ENCODE results near the gene SLC15A5.

The SLC15A5 gene

DNA sequence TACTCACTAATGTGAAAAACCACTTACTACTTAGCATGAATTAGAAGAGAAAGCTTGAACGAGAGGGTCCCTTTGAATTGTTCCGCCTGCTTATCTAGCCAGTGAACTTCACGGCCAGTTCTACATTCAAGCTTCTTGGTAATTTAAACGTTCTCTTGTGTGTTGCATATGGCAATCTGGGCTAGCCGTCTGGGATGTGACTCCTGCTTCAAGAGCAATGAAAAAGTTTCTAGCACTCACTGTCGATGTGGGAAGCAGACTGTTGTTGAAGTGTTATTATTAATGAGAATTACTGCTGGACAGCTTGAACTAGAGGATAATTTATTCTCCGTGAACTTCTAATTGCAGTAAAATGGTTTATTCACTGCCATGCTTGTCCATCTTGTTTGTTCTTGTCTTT, 93.9 kb downstream of the SLC15A5 start:
- H3K4me3 ChIP-seq (ENCODE audit: low read depth, low read length), result no peak overlapping the region

DNA sequence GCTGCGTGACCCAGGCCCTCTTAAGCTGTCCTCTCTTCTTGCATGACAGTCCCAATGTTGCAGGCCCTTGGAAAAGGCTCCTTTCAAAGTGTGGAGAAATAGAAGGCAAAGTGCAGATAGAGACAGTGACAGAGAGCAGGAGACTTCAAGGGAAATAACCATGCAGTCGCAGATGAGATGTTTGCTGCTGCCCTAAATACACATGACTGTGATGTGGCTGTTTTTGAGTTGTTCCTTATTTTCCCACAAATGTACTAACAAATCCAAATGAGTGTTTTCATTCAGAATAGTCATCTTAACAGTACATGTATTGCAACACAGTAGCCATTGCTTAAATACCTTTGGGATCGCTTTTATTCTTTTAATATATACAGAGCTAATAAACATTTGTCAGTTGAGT, 101.6 kb downstream of the SLC15A5 start:
- H3K4me3 ChIP-seq (ENCODE audit: low read depth, low read length), result no peak overlapping the region

DNA sequence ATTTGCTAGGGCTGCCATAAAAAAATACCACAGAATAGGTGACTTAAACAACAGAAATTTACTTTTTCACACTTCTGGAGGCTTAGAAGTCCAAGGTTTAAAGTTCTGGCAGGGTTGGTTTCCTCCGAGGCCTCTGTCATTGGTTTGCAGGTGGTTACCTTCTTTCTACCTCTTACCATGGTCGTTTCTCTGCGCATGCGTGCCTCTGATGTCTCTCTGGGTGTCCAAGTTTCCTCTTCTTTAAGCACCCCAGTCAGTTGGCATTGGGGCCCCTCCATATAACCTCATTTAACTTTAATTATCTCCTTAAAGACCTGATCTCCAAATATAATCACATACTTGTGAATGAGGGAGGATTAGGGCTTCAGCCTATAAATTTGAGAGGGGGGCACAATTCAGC, 103.2 kb downstream of the SLC15A5 start:
- H3K4me3 ChIP-seq (ENCODE audit: low read depth, low read length), result no peak overlapping the region

DNA sequence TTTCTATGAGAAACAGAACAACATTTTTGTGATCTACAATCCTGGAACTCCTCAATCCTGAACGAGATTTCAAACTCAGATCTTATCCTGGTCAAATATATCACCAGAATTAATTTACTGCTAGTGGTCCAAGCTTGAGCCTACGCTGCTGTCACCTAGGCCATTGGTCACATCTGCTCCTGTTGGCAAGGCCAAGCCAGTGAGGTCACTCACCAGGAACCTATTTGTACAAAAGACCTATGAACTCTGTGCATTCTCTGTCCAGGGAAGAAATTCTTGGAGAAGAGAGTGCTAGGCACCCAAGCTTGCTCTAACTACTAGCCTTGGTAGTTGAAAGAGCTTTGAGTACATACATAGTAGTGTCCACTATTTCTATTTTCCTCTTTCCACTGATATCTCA, 106.1 kb downstream of the SLC15A5 start:
- H3K4me3 ChIP-seq (ENCODE audit: low read depth, low read length), result no peak overlapping the region

DNA sequence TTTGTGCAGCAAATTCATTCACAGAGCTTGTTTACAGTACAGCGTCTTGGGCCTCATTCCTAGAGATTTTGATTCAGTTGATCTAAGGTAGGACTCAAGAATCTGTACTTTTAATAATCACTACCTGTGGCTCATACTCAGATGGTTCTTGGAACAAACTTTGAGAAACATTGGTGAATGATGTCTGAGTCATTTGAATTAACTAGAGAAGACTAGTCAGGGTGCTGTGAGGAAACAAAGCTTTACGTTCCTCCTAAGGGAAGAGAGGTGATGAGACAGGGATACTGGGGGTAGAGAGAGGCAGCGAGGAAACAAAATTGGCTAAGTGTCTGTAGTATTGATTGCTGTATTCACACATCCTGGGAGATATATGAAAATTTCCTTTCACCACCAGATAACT, 109.4 kb downstream of the SLC15A5 start:
- no peak overlapping the region for H3K4me3 ChIP-seq (ENCODE audit: low read depth, low read length)

DNA sequence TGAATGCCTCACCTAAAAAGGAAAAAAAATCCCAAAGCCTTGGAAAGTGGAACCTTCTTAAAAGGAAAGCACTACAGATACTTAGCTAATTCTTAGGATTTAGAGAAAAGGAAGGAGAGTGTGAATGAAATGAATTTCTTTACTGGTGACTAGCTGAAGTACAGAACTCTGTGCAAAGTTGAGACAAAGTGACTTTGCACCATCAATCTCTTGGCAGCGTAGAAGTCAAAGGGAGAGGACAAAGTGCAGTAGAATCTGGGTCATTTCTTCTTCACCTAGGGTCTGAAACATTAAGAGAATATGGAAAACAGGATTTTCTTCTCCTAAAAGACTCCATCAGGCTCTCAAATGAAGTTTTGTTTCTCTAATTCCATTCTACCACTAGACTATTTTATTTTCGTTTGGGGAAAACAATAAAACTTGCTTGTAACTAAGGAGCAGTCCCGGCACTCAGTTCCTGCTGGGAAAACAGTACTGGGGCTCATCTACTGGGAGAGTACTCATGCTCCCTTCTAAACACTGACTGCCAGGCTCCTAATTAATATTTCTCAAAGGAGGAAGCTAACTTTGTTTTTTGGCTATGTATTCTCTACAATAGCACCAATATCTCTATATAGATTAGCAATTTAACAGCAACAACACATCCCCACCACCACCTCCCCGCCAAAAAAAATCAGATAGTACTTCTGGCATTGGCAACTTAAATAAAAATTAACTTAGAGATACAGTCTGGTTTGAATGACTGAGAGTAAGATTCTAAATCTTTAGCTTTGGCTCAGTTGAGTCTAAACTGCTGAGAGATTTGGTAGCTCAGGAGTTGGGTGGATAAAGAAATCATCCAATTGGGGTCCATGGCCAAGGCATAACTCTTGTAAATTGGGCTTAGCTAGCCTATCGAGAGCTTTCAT, 110.7 kb downstream of the SLC15A5 start:
- no peak overlapping the region for H3K4me3 ChIP-seq (ENCODE audit: low read depth, low read length)

DNA sequence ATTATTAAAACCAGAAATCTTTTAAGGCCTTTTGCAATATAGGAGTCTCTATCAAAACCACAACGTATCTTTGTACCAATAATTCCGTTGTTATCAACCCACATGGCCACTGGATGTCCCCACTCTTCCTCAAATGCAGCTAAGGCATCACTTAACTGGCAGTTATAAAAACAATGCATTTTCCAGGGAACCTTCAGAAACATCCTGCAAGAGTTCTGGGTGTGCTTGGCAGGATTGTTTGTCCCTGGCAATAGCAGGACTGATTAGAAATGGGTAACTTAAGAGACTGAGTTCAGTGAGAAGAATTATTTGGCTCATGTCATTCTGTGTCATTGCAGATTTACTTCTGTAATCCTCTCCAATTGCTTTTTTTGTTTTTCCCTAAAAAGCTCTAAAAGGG, 112.0 kb downstream of the SLC15A5 start:
- H3K4me3 ChIP-seq (ENCODE audit: low read depth, low read length), result no peak overlapping the region

DNA sequence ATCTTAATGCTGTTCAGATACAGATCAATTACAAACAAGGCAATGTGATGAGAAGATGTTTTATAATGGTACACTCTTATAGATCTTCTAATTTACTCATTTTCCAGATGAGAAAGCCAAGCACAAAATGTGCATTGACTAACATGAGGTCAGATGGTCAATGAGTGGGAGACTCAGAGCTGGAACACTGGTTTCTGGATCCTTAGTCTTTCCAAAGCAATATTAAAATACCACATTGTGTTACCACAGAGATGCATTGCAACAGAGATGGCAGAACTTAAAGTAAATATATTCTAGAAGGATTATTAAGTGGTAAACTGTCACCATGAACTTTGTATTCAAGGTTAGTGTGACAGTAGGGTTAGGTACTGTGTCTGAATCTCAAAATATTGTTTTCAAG, 113.6 kb downstream of the SLC15A5 start:
- no peak overlapping the region for H3K4me3 ChIP-seq (ENCODE audit: low read depth, low read length)

DNA sequence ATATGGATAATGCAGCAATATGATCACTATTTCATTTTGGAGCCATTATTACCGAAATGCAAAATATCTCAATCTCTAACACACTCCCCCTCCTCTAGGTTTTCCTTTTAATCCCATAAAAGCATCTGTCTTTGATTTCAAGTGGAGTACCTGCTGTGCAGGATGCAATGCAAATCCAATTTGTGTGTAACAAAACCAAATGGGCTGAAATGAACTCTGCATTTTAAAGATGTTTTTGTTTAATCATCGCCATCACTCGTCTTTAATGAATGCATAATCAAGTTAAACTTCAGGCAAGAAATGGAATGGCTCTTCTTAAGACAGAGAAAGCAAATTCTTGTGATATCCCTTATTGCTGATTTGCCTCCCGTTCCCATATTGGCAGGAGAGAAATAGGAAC, 114.3 kb downstream of the SLC15A5 start:
- no peak overlapping the region for H3K4me3 ChIP-seq (ENCODE audit: low read depth, low read length)

DNA sequence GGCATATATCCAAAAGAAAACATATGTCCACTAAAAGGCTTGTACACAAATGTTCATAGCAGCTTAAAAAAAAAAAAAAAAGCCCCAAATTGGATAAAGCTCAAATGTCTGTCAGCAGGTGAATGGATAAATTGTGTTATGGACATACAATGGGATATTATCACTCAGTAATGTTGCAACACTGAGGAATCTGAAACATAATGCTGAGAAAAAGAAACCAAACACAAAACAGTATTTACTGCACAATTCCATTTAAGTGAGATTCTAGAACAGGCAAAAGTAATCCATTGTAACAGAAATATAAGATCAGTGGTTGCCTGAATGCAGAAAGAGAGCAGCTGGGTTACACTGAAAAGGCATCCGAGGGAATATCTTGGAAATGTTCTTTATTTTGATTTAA, 117.9 kb downstream of the SLC15A5 start:
- no peak overlapping the region for H3K4me3 ChIP-seq (ENCODE audit: low read depth, low read length)

DNA sequence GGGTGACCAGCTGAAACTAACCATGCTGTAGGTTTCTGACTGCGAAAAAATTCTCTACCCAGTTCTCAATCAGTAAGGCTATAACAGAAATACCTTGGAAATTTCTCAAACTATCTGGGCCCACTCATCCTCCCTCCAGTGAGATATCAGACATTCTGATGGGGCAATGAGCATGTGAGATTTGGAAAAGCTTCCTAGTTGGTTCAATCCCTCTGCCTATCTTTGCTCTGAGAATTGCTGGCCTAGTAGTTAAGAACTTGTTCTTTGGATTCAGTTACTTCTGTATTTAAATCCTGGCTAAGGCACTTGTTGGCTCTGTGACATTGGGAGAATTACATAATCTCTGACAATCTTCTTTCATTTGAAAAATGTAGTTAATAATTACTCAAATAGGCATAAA, 119.4 kb downstream of the SLC15A5 start:
- H3K4me3 ChIP-seq (ENCODE audit: low read depth, low read length), result no peak overlapping the region

DNA sequence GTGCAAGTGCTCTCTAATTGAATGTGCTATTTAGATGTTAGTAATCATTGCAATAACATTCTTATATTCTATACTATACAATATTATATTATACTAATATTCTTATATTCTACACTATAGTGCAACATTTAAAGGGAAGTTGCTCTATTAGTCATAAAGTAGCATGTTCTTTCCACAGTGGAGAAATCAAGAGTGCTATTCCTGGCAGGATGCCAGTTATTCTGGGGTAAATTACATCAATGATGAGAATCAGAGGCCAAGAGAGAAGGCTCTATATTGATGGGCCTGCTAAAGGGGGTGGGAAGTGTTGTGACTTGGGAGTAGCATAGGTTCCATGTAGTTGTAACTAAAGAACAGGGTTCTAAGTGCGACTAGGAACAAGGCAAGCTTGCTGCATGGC, 121.5 kb downstream of the SLC15A5 start:
- no peak overlapping the region for H3K4me3 ChIP-seq (ENCODE audit: low read depth, low read length)

DNA sequence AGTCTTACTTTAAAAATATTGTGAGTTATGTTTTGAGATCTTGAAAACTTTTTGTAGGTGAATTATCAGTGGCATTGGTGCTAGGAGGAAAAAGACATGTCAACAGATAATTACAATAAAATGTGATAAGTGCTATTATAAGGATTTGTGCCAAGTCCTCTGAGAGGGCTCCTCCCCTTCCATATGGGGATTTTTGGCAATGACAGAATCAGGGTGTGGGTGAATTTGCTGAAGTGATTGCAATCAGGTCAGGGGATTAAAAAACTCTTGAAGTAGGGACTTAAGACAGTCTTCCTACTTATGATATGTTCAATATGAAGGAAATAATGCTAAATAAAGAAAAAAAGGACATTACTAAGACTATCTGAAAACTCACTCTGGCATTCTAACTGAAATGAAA, 122.5 kb downstream of the SLC15A5 start:
- H3K4me3 ChIP-seq (ENCODE audit: low read depth, low read length), result no peak overlapping the region

DNA sequence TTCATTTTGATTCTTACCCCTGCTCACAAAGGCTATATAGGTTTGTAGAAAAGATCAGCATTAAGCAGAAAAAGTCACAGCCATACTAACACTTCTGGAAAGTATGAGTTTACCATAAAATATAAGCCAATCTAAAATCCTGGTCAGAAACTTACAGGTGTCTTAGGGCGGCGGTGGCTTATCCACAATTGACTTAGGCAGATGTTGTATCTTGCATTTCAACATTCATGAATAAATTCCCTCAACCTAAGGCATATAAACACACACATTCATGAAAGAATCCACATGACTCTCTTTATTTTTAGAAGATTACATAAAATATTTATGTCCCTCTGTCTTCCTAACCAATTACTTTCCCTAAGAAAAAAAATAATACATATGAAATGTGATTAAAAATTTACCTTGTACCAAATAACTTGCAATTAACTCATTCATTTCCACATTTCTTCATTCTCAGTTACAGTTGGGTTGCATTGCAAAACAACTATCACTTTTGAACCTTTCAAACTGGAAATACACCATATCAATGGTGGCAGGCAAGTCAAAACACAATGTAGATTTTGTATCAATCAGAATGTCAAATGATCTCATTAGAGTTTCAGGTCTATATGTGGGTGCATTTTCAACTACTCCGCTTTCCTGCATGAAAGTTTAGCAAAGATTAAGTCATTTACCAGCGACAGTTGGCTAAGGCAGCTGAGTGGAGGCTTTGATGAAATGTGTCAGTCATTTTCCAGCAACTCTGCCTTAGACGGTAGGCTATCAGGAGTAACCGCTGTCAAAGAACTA, 124.4 kb downstream of the SLC15A5 start:
- H3K4me3 ChIP-seq (ENCODE audit: low read depth, low read length), result no peak overlapping the region

DNA sequence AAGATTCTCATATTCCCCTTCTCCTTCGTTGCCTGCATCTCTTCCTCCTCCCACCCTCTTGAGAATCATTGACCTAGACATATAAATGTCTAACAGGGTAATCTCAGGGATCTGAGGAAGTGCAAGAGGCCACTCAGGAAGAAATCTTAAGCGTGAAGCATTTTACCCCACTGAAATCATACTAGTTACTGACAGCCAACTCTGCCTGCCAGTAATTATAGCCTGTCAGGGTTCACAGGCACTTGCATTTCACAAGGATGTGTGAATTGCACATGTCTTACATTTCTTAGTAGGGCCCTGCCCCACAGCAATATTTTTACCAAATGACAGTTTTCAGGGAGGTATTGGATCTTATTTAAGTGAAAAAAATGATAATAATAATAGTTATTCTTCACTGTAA, 127.2 kb downstream of the SLC15A5 start:
- H3K4me3 ChIP-seq (ENCODE audit: low read depth, low read length), result no peak overlapping the region

DNA sequence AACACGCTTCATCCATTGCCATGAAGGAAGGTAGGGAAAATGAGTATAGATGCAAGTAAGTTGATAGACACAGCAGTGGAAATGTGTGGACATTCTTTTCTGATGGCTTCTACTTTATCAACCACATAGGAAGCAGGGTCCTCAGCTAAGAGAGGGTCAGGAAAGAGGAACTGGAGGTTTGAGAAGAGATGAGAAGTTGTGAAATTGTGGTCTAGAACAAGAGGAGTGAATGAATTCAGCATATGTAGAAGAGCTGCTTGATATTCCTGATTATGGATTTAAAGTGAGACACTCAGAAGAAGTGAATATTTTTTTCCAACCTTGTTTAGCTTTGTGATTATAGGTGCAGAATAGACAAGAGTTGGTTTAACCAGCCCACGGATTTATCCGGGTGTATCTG, 128.5 kb downstream of the SLC15A5 start:
- H3K4me3 ChIP-seq (ENCODE audit: low read depth, low read length), result no peak overlapping the region
